HT-29 (cell line): ENCODE results near the gene GPR146. TPM values are rescaled to one million over a fixed set of nuclear protein-coding genes. Genes with fewer than 3 reads are reported as not detected.
"Not testable (repeated sequence)": the region's sequence is repeated elsewhere in the genome, so short reads cannot be mapped to it uniquely, and the experiment has no call there.

Experiments
- DNase-seq: peaks from one replicate; pipeline ENCODE4 v3.0.0-alpha.2; 2015; ENCODE audit warnings: low spot score
- total RNA-seq: library from RNA; depleted of rRNA; stranded (reverse); fragments of >200 nt; shearing (Covaris generic); gene quantifications from 2 replicates; pipeline ENCODE4 v1.2.3, GENCODE V29; 2014; rRNA removed

Gene GPR146
- total RNA-seq: 4.1 and 4.3 TPM in 2 replicates

DNA sequence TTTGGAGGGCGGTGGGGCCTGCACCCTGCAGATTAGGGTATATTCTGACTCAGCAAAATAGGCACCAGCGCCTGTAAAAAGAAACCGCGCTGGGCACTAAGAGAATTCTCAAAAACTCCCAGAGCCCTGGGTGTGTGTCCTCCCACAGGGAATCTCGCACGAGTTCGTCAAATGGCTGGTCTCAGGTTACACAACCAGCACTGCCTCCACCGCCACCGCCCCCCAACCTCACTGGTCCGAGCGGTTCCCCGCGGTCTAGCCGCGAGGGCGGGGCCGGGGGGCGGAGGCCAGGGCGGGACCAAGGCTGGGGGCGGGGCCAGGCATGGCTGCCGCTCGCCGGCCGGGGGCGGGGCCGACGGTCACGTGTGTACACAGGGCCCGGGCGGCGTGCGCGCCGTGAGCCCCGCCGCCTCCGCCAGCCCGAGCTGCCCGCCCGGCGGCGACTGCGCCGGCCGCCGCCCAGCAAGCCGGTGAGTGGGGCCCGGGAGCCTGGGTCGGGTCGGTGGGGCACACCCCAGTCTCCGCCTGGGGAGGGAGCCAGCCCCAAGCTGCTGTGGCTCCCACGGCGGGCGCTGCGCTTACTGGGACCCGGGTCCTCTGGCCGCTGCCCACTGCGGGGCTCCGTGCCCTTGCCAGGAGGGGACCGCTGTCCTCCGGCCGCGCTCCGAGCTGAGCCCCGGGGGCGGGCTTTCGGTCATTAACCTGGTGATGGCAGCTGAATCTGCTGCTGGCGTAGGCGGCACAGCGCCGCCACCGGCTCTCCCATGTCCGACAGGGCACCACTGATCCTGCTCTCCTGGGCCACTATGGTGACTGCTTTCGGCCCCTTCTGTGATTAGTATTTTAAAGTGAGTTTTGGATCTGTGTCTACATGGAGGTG is at the start of gene GPR146:
TSS of gene GPR146 (plus strand) at position 358 of the 880 bp plus-strand sequence. CDS start 12,970 bp downstream, outside the sequence.
- peak; percentile 98 for DNase-seq

DNA sequence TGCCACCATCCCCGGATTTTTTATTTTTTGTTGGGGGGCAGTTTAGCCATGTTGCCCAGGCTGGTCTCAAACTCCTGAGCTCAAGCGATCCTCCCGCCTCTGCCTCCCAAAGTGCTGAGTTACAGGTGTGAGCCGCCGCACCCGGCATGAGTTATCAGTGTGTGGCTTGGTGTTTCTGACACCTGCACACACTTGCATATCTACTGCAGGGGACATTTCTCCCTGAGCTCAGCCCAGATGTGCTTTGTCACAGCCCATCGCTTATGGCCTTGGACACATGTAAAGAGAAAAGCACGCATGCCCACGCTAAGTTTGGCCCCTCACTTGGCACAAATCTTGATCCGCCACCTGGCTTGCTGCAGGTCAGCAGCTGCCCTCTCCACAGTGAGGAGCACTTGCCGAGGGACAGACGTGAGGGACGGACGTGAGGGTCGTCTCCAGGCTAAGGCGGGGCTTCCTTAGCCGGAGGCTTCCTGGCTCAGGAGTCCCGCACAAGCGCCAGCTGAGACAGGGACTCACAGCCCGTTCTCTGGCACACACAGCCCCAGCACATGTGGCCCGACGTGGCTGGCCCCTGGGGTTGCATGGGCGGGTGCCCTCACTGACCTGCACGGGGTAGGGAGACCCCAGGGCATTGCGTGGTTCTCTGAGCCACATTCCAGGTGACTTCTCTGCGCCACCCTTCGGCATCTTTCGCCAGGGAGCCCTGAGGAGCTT is 49.6 kb upstream of the GPR146 start:
- DNase-seq: no peak

- no peak for DNase-seq
These were observed 48.8 kb upstream of the GPR146 start for GRCh38 chr7:995571-995970.

DNA sequence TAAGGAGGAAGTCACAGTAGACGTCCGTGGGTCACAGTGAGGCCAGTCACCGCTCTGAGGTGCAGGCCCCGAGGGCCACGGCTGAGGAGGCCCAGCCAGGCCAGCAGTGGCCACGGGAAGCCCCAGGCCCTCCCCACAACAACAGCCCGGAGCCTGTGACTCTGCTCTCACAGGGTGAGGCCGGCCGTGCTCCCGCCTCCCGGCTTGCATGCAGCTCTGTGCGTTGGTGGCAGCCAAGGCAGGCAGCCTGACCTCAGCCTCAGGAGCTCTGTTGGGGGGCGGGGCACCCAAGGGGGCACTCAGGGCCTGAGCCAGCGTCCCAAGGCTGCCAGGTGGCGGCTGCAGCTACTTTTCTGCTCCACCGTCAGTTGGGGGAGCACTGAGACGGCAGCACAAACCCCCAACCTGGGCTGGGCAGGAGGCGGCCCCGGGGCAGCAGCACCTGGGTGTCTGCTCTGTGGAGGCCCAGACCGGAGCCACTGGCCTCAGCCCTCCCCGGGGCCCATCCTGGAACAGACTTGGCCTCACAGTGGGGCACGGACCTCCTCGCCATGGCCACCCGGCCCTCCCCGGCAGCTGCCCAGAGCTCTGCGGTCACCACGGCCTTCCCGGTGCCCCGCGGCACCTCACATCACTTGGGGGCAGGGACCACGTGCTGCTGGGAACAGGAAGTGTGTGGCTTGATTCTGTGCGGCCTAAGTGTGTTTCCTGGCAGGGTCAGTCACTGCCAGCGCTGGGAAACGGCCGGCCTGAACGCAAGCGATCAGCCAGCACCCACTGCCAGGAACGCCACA is 48.1 kb upstream of the GPR146 start:
- DNase-seq: no peak

DNA sequence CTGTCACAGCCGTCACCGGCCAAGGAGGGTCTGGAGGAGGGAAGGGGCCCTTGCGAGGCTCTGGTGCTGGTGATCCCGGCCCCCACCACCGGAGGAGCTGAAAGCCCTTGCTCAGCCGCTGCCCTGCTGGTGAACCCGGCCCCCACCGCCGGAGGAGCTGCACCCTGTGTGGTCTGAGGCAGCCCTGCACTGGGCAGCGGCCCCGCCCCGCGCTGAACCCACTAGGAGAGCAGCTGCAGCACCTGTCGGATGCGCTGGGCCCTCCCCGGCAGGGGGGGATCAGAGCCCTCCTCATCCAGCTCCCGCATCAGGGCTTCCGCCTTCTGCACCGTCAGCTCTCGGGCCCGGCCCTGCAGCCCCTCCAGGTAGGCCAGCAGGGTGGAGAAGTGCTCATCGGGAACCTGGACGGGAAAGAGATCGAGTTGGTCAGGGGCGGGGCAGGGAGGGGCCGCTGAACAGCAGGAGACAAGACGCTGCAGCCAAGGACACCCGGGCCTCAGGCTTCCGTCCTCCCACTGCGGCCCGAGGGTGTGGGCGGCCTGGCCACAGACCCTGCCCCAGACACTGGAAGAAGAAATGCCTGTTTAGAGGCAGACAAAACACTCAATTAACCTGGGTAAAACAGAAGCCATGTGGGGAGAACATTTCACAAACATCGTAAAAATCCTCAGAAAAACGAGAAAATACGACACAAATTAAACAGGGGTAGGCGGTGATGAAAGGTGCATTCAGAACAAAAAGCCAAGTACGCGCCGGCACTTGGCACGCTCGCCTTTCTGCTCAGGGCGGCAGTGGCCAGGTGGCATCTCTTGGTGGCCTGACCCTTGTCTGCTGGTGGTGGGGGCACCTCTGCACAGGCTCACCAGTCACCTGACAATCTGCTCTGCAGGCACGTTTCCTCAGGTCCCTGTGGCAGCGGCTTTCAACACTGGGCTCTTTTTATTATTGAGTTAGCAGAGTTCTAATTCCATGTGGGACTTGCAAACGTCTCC is 46.6 kb upstream of the GPR146 start:
- DNase-seq: no peak

GRCh38 chr7:999149-999879 is 45.0 kb upstream of the GPR146 start:
- DNase-seq: no peak

GRCh38 chr7:999941-1000935 is 44.1 kb upstream of the GPR146 start:
- no peak for DNase-seq

GRCh38 chr7:1001069-1001770 is 43.1 kb upstream of the GPR146 start:
- not testable (repeated sequence) for DNase-seq

DNA sequence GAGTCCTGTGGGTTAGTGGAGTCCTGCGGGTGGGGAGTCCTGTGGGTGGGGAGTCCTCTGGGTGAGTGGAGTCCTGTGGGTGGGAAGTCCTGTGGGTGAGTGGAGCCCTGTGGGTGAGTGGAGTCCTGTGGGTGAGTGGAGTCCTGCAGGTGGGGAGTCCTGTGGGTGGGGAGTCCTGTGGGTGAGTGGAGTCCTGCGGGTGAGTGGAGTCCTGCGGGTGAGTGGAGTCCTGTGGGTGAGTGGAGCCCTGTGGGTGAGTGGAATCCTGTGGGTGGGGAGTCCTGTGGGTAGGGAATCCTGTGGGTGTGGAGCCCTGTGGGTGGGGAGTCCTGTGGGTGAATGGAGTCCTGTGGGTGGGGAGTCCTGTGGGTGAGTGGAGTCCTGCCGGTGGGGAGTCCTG is 42.3 kb upstream of the GPR146 start:
- not testable (repeated sequence) for DNase-seq

DNA sequence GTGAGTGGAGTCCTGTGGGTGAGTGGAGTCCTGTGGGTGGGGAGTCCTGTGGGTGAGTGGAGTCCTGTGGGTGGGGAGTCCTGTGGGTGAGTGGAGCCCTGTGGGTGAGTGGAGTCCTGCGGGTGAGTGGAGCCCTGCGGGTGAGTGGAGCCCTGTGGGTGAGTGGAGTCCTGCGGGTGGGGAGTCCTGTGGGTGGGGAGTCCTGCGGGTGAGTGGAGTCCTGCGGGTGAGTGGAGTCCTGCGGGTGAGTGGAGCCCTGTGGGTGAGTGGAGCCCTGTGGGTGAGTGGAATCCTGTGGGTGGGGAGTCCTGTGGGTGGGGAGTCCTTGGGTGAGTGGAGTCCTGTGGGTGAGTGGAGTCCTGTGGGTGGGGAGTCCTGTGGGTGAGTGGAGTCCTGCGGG is 41.9 kb upstream of the GPR146 start:
- not testable (repeated sequence) for DNase-seq

DNA sequence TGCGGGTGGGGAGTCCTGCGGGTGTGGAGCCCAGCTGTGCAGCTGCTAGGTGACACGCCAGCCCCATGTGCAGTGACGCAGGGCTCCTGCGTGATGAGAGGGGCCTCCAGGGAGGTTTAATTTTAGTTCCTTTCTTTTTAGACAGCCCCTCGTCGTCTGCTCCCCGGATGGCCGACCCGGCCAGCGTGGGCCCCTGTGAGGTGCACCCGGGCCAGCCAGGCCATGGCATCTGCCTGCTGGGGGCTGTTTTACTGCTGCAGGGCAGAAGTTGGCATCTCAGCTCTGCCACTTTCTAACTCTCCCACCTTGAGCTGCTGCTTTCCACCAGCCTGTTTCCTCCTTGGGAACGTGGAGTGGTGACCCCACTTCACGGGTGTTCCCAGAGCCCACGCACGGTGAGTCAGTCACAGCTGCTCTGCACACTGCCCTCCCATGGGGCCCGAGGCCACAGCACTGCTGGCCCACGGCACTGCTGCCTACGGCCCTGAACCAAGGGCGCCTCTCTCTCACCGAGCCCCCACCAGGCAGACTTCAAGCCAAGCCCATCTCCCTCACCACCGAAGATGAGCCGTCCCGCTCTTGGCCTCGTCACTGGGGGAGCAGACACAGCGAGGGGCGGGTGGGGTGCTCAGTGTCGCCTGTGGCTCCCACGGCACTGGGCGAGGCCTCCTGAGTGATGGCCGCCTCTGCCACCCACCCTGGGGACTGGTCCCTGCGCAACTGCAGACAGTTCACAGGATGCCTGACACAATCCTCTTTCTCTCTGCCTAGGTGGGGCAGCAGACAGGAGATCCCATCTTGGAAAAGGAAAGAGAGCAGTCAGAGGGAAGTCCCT is 40.1 kb upstream of the GPR146 start:
- DNase-seq: no peak

DNA sequence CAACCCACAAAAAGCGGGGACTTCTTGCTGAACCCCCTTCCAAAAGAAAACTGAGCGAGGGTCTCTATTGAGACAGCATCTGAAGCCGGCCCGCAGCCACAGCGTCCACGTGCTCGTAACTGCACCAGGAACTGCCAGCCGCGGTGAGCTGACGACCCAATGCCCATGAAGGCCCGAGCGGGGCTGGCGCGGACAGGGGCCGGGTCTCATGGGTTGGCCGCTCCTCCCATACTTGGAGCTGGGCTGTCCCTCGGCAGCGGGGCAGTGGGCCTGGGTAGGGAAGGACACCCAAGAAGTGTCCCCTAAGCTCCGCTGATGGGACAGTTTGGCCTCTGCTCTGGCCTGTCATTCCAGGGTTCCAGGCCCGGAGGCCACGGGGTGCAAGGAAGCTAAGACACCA is 39.0 kb upstream of the GPR146 start:
- DNase-seq: no peak

- peak; percentile 35 for DNase-seq
These were observed 36.4 kb upstream of the GPR146 start for GRCh38 chr7:1007901-1008300.

- no peak for DNase-seq
These were observed 35.5 kb upstream of the GPR146 start for GRCh38 chr7:1008733-1009363.

DNA sequence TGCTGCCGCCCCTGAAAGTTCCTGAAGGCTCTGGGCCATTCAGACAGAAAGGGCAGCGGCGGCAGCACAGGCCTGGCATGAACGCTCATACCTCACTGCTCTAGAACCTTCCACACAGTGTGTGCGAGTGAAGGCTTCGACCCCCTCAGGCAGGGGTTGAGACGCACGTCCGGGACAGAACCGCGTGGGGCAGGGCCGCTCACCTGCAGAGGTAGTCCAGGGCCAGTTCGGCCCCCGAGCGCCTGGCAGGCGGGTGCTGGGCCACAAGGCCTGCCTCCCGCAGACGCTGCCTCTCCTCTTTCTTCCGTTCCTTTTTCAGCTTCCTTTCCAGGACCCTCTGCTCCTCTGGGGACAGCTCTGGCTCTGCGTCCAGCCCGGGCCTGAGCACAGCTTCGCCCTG is 34.6 kb upstream of the GPR146 start:
- no peak for DNase-seq

DNA sequence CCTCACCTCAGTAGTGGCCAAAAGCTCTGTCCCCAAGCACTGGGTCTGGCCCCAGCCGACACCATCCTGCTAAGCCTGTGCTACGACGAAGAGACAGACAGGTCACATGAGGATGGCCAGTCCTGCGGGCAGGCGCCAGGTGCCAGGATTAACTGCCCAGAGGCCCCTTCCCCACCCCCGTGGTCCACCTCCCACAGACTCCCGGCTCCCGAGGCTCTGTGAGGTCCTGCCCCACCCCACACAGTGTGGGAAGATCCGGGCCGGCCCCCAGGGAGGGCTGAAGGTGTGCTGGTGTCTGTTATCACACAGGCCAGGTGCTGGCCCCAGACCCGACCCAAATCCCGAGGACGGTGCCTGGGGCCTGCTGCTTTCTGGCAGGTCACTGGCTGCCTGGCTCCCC is 34.1 kb upstream of the GPR146 start:
- DNase-seq: no peak
